ENCODE measurements around the gene CEBPB. TPM values are rescaled to one million over a fixed set of nuclear protein-coding genes. Genes with fewer than 3 reads are reported as not detected.

CEBPB gene
- total RNA-seq, 4 donors from 2014 or later, result 105 to 195 (median 144) TPM

DNA sequence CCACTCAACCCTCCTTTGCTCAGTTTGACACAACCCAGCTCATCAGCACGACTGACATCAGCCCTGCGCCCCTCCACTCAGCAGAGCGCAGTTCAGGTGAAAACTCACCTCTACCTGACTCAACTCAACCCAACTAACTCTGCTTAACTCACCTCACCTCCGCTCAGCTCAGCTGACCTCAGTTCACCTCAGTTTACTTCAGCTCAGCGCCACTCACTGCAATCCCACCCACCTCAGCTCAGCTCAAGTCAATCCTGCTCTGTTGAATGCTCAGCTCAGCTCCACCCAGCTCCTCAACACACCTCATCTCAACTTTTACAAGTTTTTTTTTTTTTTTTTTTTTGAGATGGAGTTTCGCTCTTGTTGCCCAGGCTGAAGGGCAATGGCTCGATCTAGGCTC lies 39.6 kb downstream of the CEBPB start:
- H3K27ac ChIP-seq (replicated peaks in 1 of 4), result no peak overlapping the region
- H3K27me3 ChIP-seq, result no peaks in the 10 kb centered on the region
- intact Hi-C loops (cut with DNase I), result no loop called here
- no peak for DNase-seq (ENCODE audit: extremely low spot score)
- H3K36me3 ChIP-seq, result no peaks in the 10 kb centered on the region
- TF ChIP-seq EP300 (IDR thresholded peaks at IDR 0.05), result no peak
- no peak for TF ChIP-seq POLR2A (IDR thresholded peaks at IDR 0.05; ENCODE audit: low read depth)
- no peak for TF ChIP-seq POLR2AphosphoS5 (IDR thresholded peaks at IDR 0.05)
- no peak for TF ChIP-seq CTCF (IDR thresholded peaks at IDR 0.05)
- H3K4me3 ChIP-seq, result no peak overlapping the region
- WGBS, result 96% methylated on average over 7 of the region's 7 CpGs
- no peaks in the 10 kb centered on the region for H3K9me3 ChIP-seq
- peaks cover 15 to 19% (median 19%) of the 10 kb centered on the region in 4 donors for H3K4me1 ChIP-seq

GRCh38 chr20:50230871-50231560 lies 40.4 kb downstream of the CEBPB start:
- H3K4me3 ChIP-seq, result no peak overlapping the region
- H3K4me1 ChIP-seq, result peaks cover 7 to 11% (median 10%) of the 10 kb centered on the region in 4 donors
- no peak for TF ChIP-seq CTCF (IDR thresholded peaks at IDR 0.05)
- TF ChIP-seq EP300 (IDR thresholded peaks at IDR 0.05), result no peak
- no peak for TF ChIP-seq POLR2A (IDR thresholded peaks at IDR 0.05; ENCODE audit: low read depth)
- no peak for TF ChIP-seq POLR2AphosphoS5 (IDR thresholded peaks at IDR 0.05)
- no peaks in the 10 kb centered on the region for H3K27me3 ChIP-seq
- DNase-seq (ENCODE audit: extremely low spot score), result no peak
- H3K9me3 ChIP-seq, result no peaks in the 10 kb centered on the region
- intact Hi-C loops (cut with DNase I), result no loop called here
- 90% methylated on average over 9 of the region's 9 CpGs for WGBS
- H3K36me3 ChIP-seq, result no peaks in the 10 kb centered on the region
- H3K27ac ChIP-seq (replicated peaks in 1 of 4), result no peak overlapping the region

DNA sequence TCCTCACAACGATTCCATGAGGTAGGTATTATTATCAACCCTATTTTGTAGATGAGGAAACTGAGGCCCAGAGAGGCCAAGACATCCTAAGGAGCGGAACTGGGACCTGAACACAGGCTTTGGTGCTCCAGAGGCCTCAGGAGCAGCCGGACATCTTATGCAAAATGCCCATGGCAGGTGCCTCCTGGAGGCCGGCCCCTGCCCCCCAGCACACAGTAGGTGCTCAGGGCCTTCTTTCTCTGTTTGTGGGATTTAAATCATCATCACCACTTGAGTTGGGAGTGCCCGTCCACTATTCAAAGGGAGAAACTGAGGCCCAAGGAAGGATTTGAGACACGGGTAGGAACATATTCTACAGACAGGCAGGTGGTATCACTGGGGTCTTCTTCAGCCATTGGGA lies 41.2 kb downstream of the CEBPB start:
- Histone ChIP-seq H3K36me3 (no peaks in the 10 kb centered on the region), H3K9me3 (no peaks in the 10 kb centered on the region), H3K27ac (replicated peaks in 1 of 4) (no peak overlapping the region), H3K4me3 (no peak overlapping the region), H3K27me3 (no peaks in the 10 kb centered on the region), H3K4me1 (peaks cover 0 to 2% (median 2%) of the 10 kb centered on the region in 4 donors)
- DNase-seq (ENCODE audit: extremely low spot score), result no peak
- WGBS, result 99% methylated on average over 6 of the region's 6 CpGs
- no peak for TF ChIP-seq EP300 (IDR thresholded peaks at IDR 0.05)
- TF ChIP-seq POLR2A (IDR thresholded peaks at IDR 0.05; ENCODE audit: low read depth), result no peak
- TF ChIP-seq POLR2AphosphoS5 (IDR thresholded peaks at IDR 0.05), result no peak
- TF ChIP-seq CTCF (IDR thresholded peaks at IDR 0.05), result no peak
- intact Hi-C loops (cut with DNase I), result no loop called here

GRCh38 chr20:50232651-50233324 lies 42.2 kb downstream of the CEBPB start:
- H3K36me3 ChIP-seq, result no peaks in the 10 kb centered on the region
- H3K9me3 ChIP-seq, result no peaks in the 10 kb centered on the region
- H3K27me3 ChIP-seq, result no peaks in the 10 kb centered on the region
- intact Hi-C loops (cut with DNase I), result no loop called here
- no peak overlapping the region for H3K27ac ChIP-seq (replicated peaks in 1 of 4)
- no peak overlapping the region for H3K4me3 ChIP-seq
- no peak for TF ChIP-seq POLR2AphosphoS5 (IDR thresholded peaks at IDR 0.05)
- TF ChIP-seq EP300 (IDR thresholded peaks at IDR 0.05), result no peak
- TF ChIP-seq CTCF (IDR thresholded peaks at IDR 0.05), result no peak
- no peak for TF ChIP-seq POLR2A (IDR thresholded peaks at IDR 0.05; ENCODE audit: low read depth)
- H3K4me1 ChIP-seq, result no peaks in the 10 kb centered on the region
- no peak for DNase-seq (ENCODE audit: extremely low spot score)
- WGBS, result 93% methylated on average over 4 of the region's 7 CpGs

All from esophagus muscularis mucosa (tissue), 4 donors.